NCI-H2107 (cell line): ENCODE data around the gene SLC26A8.

Experiments
- DNase-seq: peaks from one replicate; lab custom pipeline; 2025; lab: John Stamatoyannopoulos, UW

SLC26A8 gene

GRCh38 chr6:36023996-36024795 lies at the start of gene SLC26A8:
SLC26A8 (minus strand) TSS chr6:36024641; CDS start chr6:36019707, 4,934 bp downstream.
- DNase-seq, result no peak

- no peak for DNase-seq
Measured at GRCh38 chr6:36073587-36073986, 49.1 kb upstream of the SLC26A8 start.

- no peak for DNase-seq
Measured at GRCh38 chr6:36072681-36073080, 48.2 kb upstream of the SLC26A8 start.

GRCh38 chr6:36071714-36072113 lies 47.3 kb upstream of the SLC26A8 start:
- DNase-seq, result no peak

GRCh38 chr6:36071281-36071680 lies 46.8 kb upstream of the SLC26A8 start:
- DNase-seq, result no peak

GRCh38 chr6:36070252-36070651 lies 45.8 kb upstream of the SLC26A8 start:
- DNase-seq, result no peak

- no peak for DNase-seq
Measured at GRCh38 chr6:36069573-36069972, 45.1 kb upstream of the SLC26A8 start.

- no peak for DNase-seq
Measured at GRCh38 chr6:36068586-36068985, 44.1 kb upstream of the SLC26A8 start.

GRCh38 chr6:36068012-36068392 lies 43.6 kb upstream of the SLC26A8 start:
- no peak for DNase-seq

- no peak for DNase-seq
Measured at GRCh38 chr6:36067374-36068011, 43.1 kb upstream of the SLC26A8 start.

- no peak for DNase-seq
Measured at GRCh38 chr6:36066817-36067216, 42.4 kb upstream of the SLC26A8 start.

- no peak for DNase-seq
Measured at GRCh38 chr6:36065916-36066315, 41.5 kb upstream of the SLC26A8 start.

GRCh38 chr6:36064770-36065396 lies 40.4 kb upstream of the SLC26A8 start:
- no peak for DNase-seq

GRCh38 chr6:36063318-36064060 lies 39.0 kb upstream of the SLC26A8 start:
- no peak for DNase-seq

- no peak for DNase-seq
Measured at GRCh38 chr6:36062247-36062646, 37.8 kb upstream of the SLC26A8 start.

GRCh38 chr6:36061236-36061635 lies 36.8 kb upstream of the SLC26A8 start:
- DNase-seq, result no peak

GRCh38 chr6:36056178-36056577 lies 31.7 kb upstream of the SLC26A8 start:
- DNase-seq, result no peak

- no peak for DNase-seq
Measured at GRCh38 chr6:36054956-36055355, 30.5 kb upstream of the SLC26A8 start.

GRCh38 chr6:36054415-36054814 lies 30.0 kb upstream of the SLC26A8 start:
- DNase-seq, result no peak

- DNase-seq, result no peak
Measured at GRCh38 chr6:36053878-36054277, 29.4 kb upstream of the SLC26A8 start.

GRCh38 chr6:36052097-36052496 lies 27.7 kb upstream of the SLC26A8 start:
- no peak for DNase-seq

- no peak for DNase-seq
Measured at GRCh38 chr6:36050947-36051710, 26.7 kb upstream of the SLC26A8 start.
